Neuronal stem cell (in vitro differentiated cells): ENCODE results near the gene VPS8.

Experiments
- DNase-seq: peaks from one replicate; pipeline ENCODE4 v3.0.0-alpha.2; 2013; ENCODE audit warnings: low spot score
- H2AFZ ChIP-seq: one replicate; pipeline ENCODE4 v1.6.1; 2013; ENCODE audit warnings: mild to moderate bottlenecking, low read length, inconsistent platforms
- H2AK5ac ChIP-seq: 2 replicates; pipeline ENCODE4 v1.6.1; 2013; ENCODE audit warnings: low read depth, mild to moderate bottlenecking, inconsistent platforms, low read length, moderate library complexity, mixed read lengths
- H2BK120ac ChIP-seq: 2 replicates; pipeline ENCODE4 v1.6.1; 2013; ENCODE audit warnings: low read depth, mild to moderate bottlenecking, inconsistent platforms, low read length, moderate library complexity, mixed read lengths
- H2BK12ac ChIP-seq: one replicate; pipeline ENCODE4 v1.6.1; 2013; ENCODE audit warnings: low read length, inconsistent platforms
- H2BK15ac ChIP-seq: 2 replicates; pipeline ENCODE4 v1.6.1; 2013; ENCODE audit warnings: mild to moderate bottlenecking, low read length, inconsistent platforms, mixed read lengths
- H2BK5ac ChIP-seq: one replicate; pipeline ENCODE4 v1.6.1; 2013; ENCODE audit warnings: inconsistent platforms, mild to moderate bottlenecking, low read length, moderate library complexity
- H3K14ac ChIP-seq: one replicate; pipeline ENCODE4 v1.6.1; 2013; ENCODE audit warnings: low read length, inconsistent platforms
- H3K18ac ChIP-seq: 2 replicates; pipeline ENCODE4 v1.6.1; 2013; ENCODE audit warnings: low read length, inconsistent platforms
- H3K23ac ChIP-seq: 2 replicates; pipeline ENCODE4 v1.6.1; 2013; ENCODE audit warnings: low read depth, mild to moderate bottlenecking, mixed read lengths, low read length, inconsistent platforms; ENCODE audit not compliant: poor library complexity
- H3K27ac ChIP-seq: replicated peaks from 3 replicates; pipeline ENCODE4 v1.5.1; 2013; ENCODE audit warnings: low read length, inconsistent platforms
- H3K27me3 ChIP-seq, 3 experiments: 2 replicates each; pipeline ENCODE4 v1.6.1; 2013; ENCODE audit warnings: low read length in 3 of 3, mild to moderate bottlenecking in 2 of 3, inconsistent platforms in 1 of 3, low read depth in 1 of 3, mixed read lengths in 1 of 3, moderate library complexity in 1 of 3; ENCODE audit not compliant: control insufficient read depth in 3 of 3, insufficient read depth in 3 of 3
- H3K36me3 ChIP-seq, 2 donors: replicated peaks in 1 of 2; 2 replicates each; pipeline ENCODE4 v1.6.1; 2013; ENCODE audit warnings: low read length in 2 of 2; ENCODE audit not compliant: control insufficient read depth in 2 of 2, insufficient read depth in 2 of 2
- H3K4ac ChIP-seq: 2 replicates; pipeline ENCODE4 v1.6.1; 2013; ENCODE audit warnings: inconsistent platforms, mild to moderate bottlenecking, low read length, moderate library complexity
- H3K4me1 ChIP-seq, 2 donors: 1 replicate in 1 of 2; 2 replicates in 1 of 2; pipeline ENCODE4 v1.6.1; 2013; ENCODE audit warnings: low read length in 2 of 2, low read depth in 1 of 2; ENCODE audit not compliant: control insufficient read depth in 2 of 2, insufficient read depth in 1 of 2
- H3K4me2 ChIP-seq: one replicate; pipeline ENCODE4 v1.6.1; 2013; ENCODE audit warnings: mild to moderate bottlenecking, low read length, inconsistent platforms; ENCODE audit not compliant: insufficient read depth, poor library complexity, severe bottlenecking
- H3K4me3 ChIP-seq, 2 donors: 2 replicates each; pipeline ENCODE4 v1.5.1; 2013; ENCODE audit warnings: low read length in 2 of 2, mild to moderate bottlenecking in 2 of 2, inconsistent platforms in 1 of 2, moderate library complexity in 1 of 2
- H3K79me1 ChIP-seq: one replicate; pipeline ENCODE4 v1.6.1; 2013; ENCODE audit warnings: low read depth, mild to moderate bottlenecking, inconsistent platforms, low read length, moderate library complexity
- H3K9ac ChIP-seq: one replicate; pipeline ENCODE4 v1.6.1; 2013; ENCODE audit warnings: mild to moderate bottlenecking, low read depth, low read length, inconsistent platforms; ENCODE audit not compliant: poor library complexity
- H3K9me3 ChIP-seq, 2 donors: replicated peaks in 1 of 2; 2 replicates each; pipeline versions ENCODE3 to v1.6.1; 2013; ENCODE audit warnings: low read length in 2 of 2, mild to moderate bottlenecking in 2 of 2, inconsistent platforms in 1 of 2, low read depth in 1 of 2, mixed read lengths in 1 of 2, moderate library complexity in 1 of 2; ENCODE audit not compliant: control insufficient read depth in 2 of 2, insufficient read depth in 1 of 2
- H4K8ac ChIP-seq: one replicate; pipeline ENCODE4 v1.6.1; 2013; ENCODE audit warnings: low read depth, mild to moderate bottlenecking, inconsistent platforms, low read length, moderate library complexity
- H4K91ac ChIP-seq: one replicate; pipeline ENCODE4 v1.6.1; 2013; ENCODE audit warnings: low read length, low read depth, mild to moderate bottlenecking, inconsistent platforms; ENCODE audit not compliant: poor library complexity
- WGBS, 2 donors: extraction: QIAGEN DNeasy Blood & Tissue Kit; methylation state at CpG; one replicate each; pipeline ENCODE4 v1.1.7; 2013; ENCODE audit warnings: missing lambda C conversion rate in 2 of 2, mixed read lengths in 1 of 2; ENCODE audit not compliant: insufficient read length in 2 of 2, insufficient replicate concordance in 1 of 2; ENCODE audit errors: extremely low coverage in 2 of 2; 5-methylcytosine and 5-hydroxymethylcytosine counted together

Gene VPS8

GRCh38 chr3:185046164-185046515 lies 234.2 kb downstream of the VPS8 start:
- WGBS, 2 donors: no CpG with 5 or more reads among the region's 1 CpG
- no peak for DNase-seq
- H4K91ac ChIP-seq: no peak overlapping the region
- H3K18ac ChIP-seq: no peak overlapping the region
- H2BK120ac ChIP-seq: no peak overlapping the region
- peaks cover 1% of the 10 kb centered on the region for H3K79me1 ChIP-seq
- H3K4ac ChIP-seq: no peak overlapping the region
- H3K14ac ChIP-seq: no peak overlapping the region
- no peaks in the 10 kb centered on the region for H3K27me3 ChIP-seq
- no peak overlapping the region for H3K4me3 ChIP-seq
- H3K36me3 ChIP-seq: peaks cover 6 to 19% of the 10 kb centered on the region in 2 donors
- H2AFZ ChIP-seq: no peak overlapping the region
- H2AK5ac ChIP-seq: no peak overlapping the region
- H4K8ac ChIP-seq: no peak overlapping the region
- no peak overlapping the region for H3K9ac ChIP-seq
- no peak overlapping the region for H3K27ac ChIP-seq
- H3K9me3 ChIP-seq: no peaks in the 10 kb centered on the region
- no peaks in the 10 kb centered on the region for H3K4me1 ChIP-seq
- no peak overlapping the region for H2BK15ac ChIP-seq
- H2BK12ac ChIP-seq: no peak overlapping the region
- no peak overlapping the region for H3K23ac ChIP-seq
- H3K4me2 ChIP-seq: no peak overlapping the region
- no peak overlapping the region for H2BK5ac ChIP-seq

- H3K79me1 ChIP-seq: peaks cover 1% of the 10 kb centered on the region
- H3K23ac ChIP-seq: no peak overlapping the region
- no peak overlapping the region for H3K9ac ChIP-seq
- H4K8ac ChIP-seq: no peak overlapping the region
- no peak overlapping the region for H3K4me3 ChIP-seq
- no CpG with 5 or more reads among the region's 4 CpGs for WGBS, 2 donors
- no peak overlapping the region for H2AFZ ChIP-seq
- no peak overlapping the region for H2BK15ac ChIP-seq
- H2BK12ac ChIP-seq: no peak overlapping the region
- no peak overlapping the region for H2BK5ac ChIP-seq
- no peak overlapping the region for H3K14ac ChIP-seq
- H3K27ac ChIP-seq: no peak overlapping the region
- H3K9me3 ChIP-seq: no peaks in the 10 kb centered on the region
- H3K36me3 ChIP-seq: peaks cover 6 to 20% of the 10 kb centered on the region in 2 donors
- no peaks in the 10 kb centered on the region for H3K27me3 ChIP-seq
- DNase-seq: no peak
- no peak overlapping the region for H3K4ac ChIP-seq
- no peak overlapping the region for H4K91ac ChIP-seq
- H3K4me2 ChIP-seq: no peak overlapping the region
- no peak overlapping the region for H2BK120ac ChIP-seq
- H2AK5ac ChIP-seq: no peak overlapping the region
- H3K4me1 ChIP-seq: no peaks in the 10 kb centered on the region
- no peak overlapping the region for H3K18ac ChIP-seq
Observed at GRCh38 chr3:185046603-185047002, 234.6 kb downstream of the VPS8 start.

- Histone ChIP-seq H2AK5ac (no peak overlapping the region), H3K23ac (no peak overlapping the region), H3K9ac (no peak overlapping the region), H4K91ac (no peak overlapping the region), H3K4ac (no peak overlapping the region), H2BK120ac (no peak overlapping the region), H3K14ac (no peak overlapping the region), H3K9me3 (no peaks in the 10 kb centered on the region), H3K27ac (no peak overlapping the region), H3K4me3 (no peak overlapping the region), H3K18ac (no peak overlapping the region), H3K27me3 (no peaks in the 10 kb centered on the region), H3K4me2 (no peak overlapping the region), H4K8ac (no peak overlapping the region), H2BK15ac (no peak overlapping the region), H3K79me1 (peaks cover 1% of the 10 kb centered on the region), H3K36me3 (peaks cover 7 to 43% of the 10 kb centered on the region in 2 donors), H2AFZ (no peak overlapping the region), H3K4me1 (no peaks in the 10 kb centered on the region), H2BK5ac (no peak overlapping the region), H2BK12ac (no peak overlapping the region)
- no peak for DNase-seq
- WGBS, 2 donors: no CpG with 5 or more reads among the region's 4 CpGs
Observed at GRCh38 chr3:185049710-185050109, 237.7 kb downstream of the VPS8 start.

- no peak overlapping the region for H3K4me2 ChIP-seq
- H2BK5ac ChIP-seq: no peak overlapping the region
- DNase-seq: no peak
Observed at GRCh38 chr3:185051801-185052200, 239.8 kb downstream of the VPS8 start.

More at GRCh38 chr3:185051801-185052200, 239.8 kb downstream of the VPS8 start:
- H3K14ac ChIP-seq: no peak overlapping the region
- no peak overlapping the region for H3K18ac ChIP-seq
- no peaks in the 10 kb centered on the region for H3K27me3 ChIP-seq
- H3K23ac ChIP-seq: no peak overlapping the region
- no peak overlapping the region for H3K9ac ChIP-seq
- peaks cover 7 to 44% of the 10 kb centered on the region in 2 donors for H3K36me3 ChIP-seq
- H2BK120ac ChIP-seq: no peak overlapping the region
- H2BK12ac ChIP-seq: no peak overlapping the region
- no peak overlapping the region for H2AFZ ChIP-seq
- no CpG with 5 or more reads among the region's 8 CpGs for WGBS, 2 donors
- no peak overlapping the region for H3K27ac ChIP-seq
- H3K4ac ChIP-seq: no peak overlapping the region
- H2AK5ac ChIP-seq: no peak overlapping the region
- H2BK15ac ChIP-seq: no peak overlapping the region
- no peak overlapping the region for H4K8ac ChIP-seq
- H3K4me3 ChIP-seq: no peak overlapping the region
- H3K4me1 ChIP-seq: no peaks in the 10 kb centered on the region
- peaks cover 1% of the 10 kb centered on the region for H3K79me1 ChIP-seq
- H3K9me3 ChIP-seq: peaks cover 0 to 11% of the 10 kb centered on the region in 2 donors
- H4K91ac ChIP-seq: no peak overlapping the region
